ENCODE data around the gene TCP11. TPM values are rescaled to one million over a fixed set of nuclear protein-coding genes. Genes with fewer than 3 reads are reported as not detected.

The TCP11 gene
- total RNA-seq, 1 experiment from 2014 or later: not detected

DNA sequence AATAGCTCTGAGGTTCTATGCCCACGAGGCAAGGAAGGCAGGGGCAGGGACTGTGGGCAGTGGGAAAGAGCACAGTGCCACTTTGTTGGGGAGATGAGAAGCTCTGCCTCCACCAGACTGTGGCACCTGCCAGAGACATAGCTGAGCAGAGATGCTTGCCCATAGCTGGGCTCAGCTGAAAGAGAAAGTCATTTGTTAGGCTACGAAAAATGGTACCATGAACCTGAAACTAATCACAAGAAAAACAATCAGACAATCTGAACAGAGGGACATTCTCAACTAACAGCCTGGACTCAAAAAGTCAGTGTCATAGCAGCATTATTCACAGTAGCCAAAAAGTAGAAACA is 32.9 kb upstream of the TCP11 start:
- POLR2A ChIA-PET: no interaction called here
- H3K27ac ChIP-seq (ENCODE audit: low read length): no peak overlapping the region

DNA sequence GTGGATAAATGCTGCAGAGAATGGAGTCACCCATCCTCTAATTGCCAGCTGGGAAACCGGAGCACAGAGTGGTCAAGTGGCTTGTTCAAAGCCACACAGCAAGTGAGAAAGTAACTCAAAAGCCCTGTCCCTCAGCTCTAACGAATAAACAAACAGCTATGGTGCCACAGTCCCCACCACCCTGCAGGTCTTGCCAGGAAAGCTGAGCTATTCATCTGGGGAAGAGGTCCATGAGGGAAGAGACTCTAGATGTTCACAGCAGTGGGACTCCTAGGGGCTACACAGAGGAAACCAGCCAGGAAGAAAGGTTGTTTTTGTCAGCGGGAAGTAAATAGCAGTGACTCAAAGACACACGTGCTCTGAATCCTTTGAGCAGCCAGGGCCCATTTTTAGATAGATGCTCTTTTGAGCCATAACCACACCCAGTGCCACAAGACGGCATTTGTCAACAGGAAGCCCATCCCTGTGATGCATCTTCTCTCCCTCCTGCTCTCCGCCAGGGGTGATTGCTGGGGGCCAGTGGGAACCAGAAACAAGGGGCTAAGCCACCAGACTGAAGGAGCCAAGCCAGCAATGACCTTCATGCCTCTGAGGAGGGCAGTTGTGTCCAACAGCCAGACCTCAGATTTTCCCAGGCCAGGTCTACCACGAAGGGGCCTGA is 32.4 kb upstream of the TCP11 start:
- no peak for TF ChIP-seq REST (IDR thresholded peaks at IDR 0.05; ENCODE audit: insufficient read depth in 1 of 2, low read depth in 2 of 2, low read length in 1 of 2)
- TF ChIP-seq TCF7L2 (IDR thresholded peaks at IDR 0.05; ENCODE audit: low read depth, low read length): no peak
- no peak for TF ChIP-seq CTCF (IDR thresholded peaks at IDR 0.05)
- no peak for TF ChIP-seq SIN3A (IDR thresholded peaks at IDR 0.05; ENCODE audit: borderline replicate concordance, insufficient read depth, low read depth, low read length)
- no peak for TF ChIP-seq POLR2AphosphoS5 (IDR thresholded peaks at IDR 0.05; ENCODE audit: low read depth, low read length)
- ChIA-PET CTCF (no interaction called here), POLR2A (no interaction called here)
- H3K27ac ChIP-seq (ENCODE audit: low read length): no peak overlapping the region
- H3K9me3 ChIP-seq (ENCODE audit: control insufficient read depth, insufficient read depth, low read depth, low read length): no peaks in the 10 kb centered on the region
- H3K4me3 ChIP-seq (ENCODE audit: low read depth in 2 of 2, low read length in 2 of 2): no peak overlapping the region
- H3K4me1 ChIP-seq (ENCODE audit: control insufficient read depth, insufficient read depth, low read length): no peaks in the 10 kb centered on the region
- DNase-seq (ENCODE audit: low read depth, low spot score) (no peak), ATAC-seq (no peak)
- no peaks in the 10 kb centered on the region for H3K36me3 ChIP-seq (ENCODE audit: control insufficient read depth, insufficient read depth, low read length)
- in situ Hi-C loops (cut with HindIII; ENCODE audit: low pct_unique_long_range_greater_than_20kb, low sequenced_read_pairs): no loop called here
- intact Hi-C loops (cut with micrococcal nuclease; ENCODE audit: unreplicated experiment): no loop called here
- no peaks in the 10 kb centered on the region for H3K27me3 ChIP-seq (ENCODE audit: control insufficient read depth, insufficient read depth, low read length)
- no TSS peak for BruUV-seq (replicated peaks)

More for the DNA sequence above, 32.9 kb upstream of the TCP11 start:
- in situ Hi-C loops (cut with HindIII; ENCODE audit: low pct_unique_long_range_greater_than_20kb, low sequenced_read_pairs) (no loop called here), intact Hi-C loops (cut with micrococcal nuclease; ENCODE audit: unreplicated experiment) (no loop called here)
- CTCF ChIA-PET: interaction anchor here (0.5 kb wide), 1 partner anchor 36 kb away, joined by 6 read pairs; no protein-coding TSS in a partner anchor
- TF ChIP-seq POLR2AphosphoS5 (IDR thresholded peaks at IDR 0.05; ENCODE audit: low read depth, low read length) (no peak), TCF7L2 (IDR thresholded peaks at IDR 0.05; ENCODE audit: low read depth, low read length) (no peak), SIN3A (IDR thresholded peaks at IDR 0.05; ENCODE audit: borderline replicate concordance, insufficient read depth, low read depth, low read length) (no peak), REST (IDR thresholded peaks at IDR 0.05; ENCODE audit: insufficient read depth in 1 of 2, low read depth in 2 of 2, low read length in 1 of 2) (no peak), CTCF (IDR thresholded peaks at IDR 0.05) (no peak)
- ATAC-seq: no peak
- H3K4me3 ChIP-seq (ENCODE audit: low read depth in 2 of 2, low read length in 2 of 2): no peak overlapping the region
- no peaks in the 10 kb centered on the region for H3K9me3 ChIP-seq (ENCODE audit: control insufficient read depth, insufficient read depth, low read depth, low read length)
- H3K27me3 ChIP-seq (ENCODE audit: control insufficient read depth, insufficient read depth, low read length): no peaks in the 10 kb centered on the region
- DNase-seq (ENCODE audit: low read depth, low spot score): no peak
- H3K4me1 ChIP-seq (ENCODE audit: control insufficient read depth, insufficient read depth, low read length): no peaks in the 10 kb centered on the region
- H3K36me3 ChIP-seq (ENCODE audit: control insufficient read depth, insufficient read depth, low read length): no peaks in the 10 kb centered on the region
- no TSS peak for BruUV-seq (replicated peaks)
